ENCODE data around the gene OR6C2.
"Not testable (repeated sequence)": the region's sequence is repeated elsewhere in the genome, so short reads cannot be mapped to it uniquely, and the experiment has no call there.

- TF ChIP-seq CTCF, POLR2A (IDR thresholded peaks at IDR 0.05): not testable (repeated sequence)
These were observed 2.6 kb upstream of the OR6C2 start for GRCh38 chr12:55441233-55441632.

Measured in body of pancreas (tissue), 4 donors.